ENCODE results near the gene SLC13A1.

The SLC13A1 gene

DNA sequence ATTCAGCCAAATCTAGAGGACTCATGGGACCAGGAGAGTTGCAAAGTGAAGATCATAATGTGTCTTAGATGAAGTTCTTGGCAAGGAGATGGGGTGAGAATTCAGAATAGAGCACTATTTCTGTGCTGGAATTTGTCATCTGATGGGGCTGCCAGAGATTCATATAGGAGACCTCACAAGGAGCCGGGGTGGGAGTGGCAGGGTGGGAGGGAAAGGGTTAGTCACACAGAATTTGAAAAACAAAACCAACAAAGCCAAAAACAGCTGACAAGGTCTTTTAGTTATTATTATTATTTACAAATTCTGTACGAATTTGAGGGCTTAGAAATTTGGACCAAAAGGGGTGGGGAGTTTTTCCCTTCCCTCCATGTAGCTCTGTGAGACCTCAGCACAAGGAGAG lies 1.7 kb downstream of the SLC13A1 start:
- DNase-seq (ENCODE audit: low read depth), result no peak

DNA sequence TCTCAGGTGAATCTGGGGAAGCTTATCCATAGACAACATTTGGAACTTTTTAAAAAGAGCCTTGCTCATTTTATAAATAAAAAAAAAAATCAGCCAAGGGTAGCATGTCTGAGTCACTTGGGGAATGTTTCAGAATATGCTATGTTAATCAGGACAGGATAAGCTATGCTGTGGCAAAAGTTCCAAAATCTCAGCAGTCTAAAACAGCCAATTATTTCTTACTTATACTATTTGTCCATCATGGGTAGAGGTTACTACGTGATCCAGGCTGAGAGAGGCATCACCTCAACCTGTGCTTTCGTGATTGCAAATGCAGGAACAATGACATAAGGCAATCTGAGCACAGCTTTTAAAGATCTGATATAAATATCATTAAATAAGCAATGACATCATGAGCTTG lies 6.5 kb downstream of the SLC13A1 start:
- no peak for DNase-seq (ENCODE audit: low read depth)

DNA sequence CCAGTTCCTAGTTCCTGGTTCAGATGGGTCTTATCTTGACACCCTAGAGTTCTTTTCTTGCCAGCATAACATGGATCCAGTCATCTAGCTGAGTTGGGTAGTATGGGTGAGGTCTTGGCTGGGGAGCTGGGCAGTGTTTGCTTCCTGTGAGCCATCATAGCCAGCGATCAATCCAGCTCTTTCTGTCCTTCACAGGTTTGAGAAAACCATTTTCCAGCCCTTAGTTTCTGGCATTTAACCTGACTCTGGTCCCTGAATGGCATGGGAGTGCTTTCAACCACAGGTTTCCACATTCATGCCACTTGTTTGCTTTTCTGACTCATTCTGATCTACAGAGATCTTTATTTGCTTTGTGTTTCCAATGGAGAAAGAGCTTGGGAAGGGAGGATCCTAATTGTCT lies 8.6 kb downstream of the SLC13A1 start:
- DNase-seq (ENCODE audit: low read depth), result no peak

DNA sequence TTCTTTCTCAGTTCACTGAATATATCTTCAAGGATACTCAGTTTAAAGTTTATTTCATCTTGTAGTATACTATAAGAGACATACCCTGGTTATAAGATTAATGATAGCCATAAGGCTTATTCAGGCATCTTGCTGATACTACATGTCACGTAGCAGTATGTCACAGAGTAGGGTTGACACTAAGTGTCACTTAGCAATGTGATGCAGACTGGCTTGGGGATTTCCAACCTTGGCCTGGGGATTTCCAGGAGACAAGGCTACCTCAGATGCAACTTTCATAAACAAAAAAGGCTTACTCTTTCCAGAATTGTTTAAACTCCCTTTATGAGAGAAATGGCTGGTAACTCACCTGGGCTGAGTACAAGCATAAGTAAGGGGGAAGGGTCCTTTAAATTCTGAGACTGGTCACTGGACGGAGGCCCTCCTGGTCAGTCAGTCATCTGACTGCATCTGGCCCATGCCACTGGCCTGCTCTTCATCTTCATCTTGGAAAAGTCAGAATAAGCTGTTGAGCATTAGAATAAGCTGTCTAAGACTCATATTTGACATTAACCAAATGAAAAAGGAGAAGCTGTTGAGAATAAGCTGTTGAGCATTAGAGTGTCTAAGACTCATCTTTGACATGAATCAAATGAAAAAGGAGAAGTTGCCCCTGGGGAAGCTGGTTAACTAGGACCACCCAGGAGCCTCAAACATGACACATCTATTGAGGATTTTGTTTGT lies 9.5 kb downstream of the SLC13A1 start:
- DNase-seq (ENCODE audit: low read depth), result no peak

DNA sequence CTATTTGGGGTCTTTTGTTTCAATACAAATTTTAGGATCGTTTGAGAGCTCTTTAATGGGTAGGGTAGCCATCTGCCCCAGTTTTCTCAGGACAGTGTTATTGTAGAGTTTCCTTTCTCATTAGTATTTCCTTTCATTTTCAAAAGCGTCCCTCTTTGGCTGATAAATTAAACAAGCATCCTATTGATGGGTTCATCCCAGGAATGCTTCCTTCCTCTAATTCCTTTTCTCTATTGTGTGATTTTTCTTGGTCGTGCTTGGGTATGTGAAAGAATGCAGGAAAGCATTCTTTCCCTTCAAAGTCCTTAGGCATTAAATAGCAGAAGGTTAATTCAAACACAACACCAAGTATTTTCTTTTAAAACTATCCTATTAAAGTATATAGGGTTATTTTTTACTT lies 14.0 kb downstream of the SLC13A1 start:
- no peak for DNase-seq (ENCODE audit: low read depth)

DNA sequence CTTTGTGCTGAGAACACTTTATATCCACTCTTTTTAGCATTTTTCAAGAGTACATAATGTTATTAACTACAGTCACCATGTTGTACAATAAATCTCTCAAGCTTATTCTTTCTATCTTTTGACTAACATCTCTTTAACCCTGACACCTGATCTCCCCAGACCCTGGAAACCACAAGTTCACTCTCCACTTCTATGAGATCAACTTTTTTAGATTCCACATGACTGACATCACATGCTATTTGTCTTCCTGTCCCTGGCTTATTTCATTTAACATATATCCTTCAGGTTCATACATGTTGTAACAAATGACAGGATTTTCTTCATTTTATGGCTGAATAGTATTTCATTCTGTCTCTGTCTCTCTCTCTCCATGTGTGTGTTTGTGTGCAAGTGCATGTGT lies 15.5 kb downstream of the SLC13A1 start:
- no peak for DNase-seq (ENCODE audit: low read depth)

DNA sequence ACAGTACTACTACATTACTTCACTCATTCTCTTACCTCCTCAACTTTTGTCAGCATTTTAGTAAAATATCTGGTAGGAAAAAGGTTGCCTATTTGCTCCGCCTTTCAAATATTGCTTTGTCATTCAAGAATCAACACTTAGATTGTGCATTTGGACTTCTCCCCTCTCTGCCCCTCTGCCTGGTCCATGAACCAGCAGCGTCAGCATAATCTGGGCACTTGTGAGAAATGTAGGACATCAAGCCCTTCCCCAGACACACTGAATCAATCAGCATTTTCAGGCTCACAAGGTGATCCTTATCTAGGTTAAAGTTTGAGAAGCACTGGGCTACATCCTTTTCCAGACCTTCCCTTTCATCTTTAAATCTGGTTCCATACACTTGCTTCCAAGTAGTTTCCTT lies 16.3 kb downstream of the SLC13A1 start:
- DNase-seq (ENCODE audit: low read depth), result no peak

DNA sequence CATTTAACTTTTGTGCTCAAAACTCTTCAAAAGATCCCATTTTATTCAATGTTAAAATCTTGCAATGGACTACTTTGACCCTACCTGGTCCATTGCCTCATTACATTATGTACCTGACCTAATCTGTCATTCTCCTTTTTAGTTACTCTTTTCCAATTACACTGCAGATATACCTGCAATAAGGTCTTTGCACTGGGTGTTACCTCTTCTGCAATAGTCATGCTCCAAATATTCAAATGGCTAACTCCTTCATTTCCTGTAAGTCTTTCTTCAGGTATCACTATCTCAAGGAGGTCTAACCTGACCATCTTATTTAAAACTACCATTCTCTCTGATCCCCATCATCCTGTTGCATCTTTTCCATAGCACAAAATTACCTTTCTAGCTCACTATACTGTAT lies 22.3 kb downstream of the SLC13A1 start:
- DNase-seq (ENCODE audit: low read depth), result no peak

DNA sequence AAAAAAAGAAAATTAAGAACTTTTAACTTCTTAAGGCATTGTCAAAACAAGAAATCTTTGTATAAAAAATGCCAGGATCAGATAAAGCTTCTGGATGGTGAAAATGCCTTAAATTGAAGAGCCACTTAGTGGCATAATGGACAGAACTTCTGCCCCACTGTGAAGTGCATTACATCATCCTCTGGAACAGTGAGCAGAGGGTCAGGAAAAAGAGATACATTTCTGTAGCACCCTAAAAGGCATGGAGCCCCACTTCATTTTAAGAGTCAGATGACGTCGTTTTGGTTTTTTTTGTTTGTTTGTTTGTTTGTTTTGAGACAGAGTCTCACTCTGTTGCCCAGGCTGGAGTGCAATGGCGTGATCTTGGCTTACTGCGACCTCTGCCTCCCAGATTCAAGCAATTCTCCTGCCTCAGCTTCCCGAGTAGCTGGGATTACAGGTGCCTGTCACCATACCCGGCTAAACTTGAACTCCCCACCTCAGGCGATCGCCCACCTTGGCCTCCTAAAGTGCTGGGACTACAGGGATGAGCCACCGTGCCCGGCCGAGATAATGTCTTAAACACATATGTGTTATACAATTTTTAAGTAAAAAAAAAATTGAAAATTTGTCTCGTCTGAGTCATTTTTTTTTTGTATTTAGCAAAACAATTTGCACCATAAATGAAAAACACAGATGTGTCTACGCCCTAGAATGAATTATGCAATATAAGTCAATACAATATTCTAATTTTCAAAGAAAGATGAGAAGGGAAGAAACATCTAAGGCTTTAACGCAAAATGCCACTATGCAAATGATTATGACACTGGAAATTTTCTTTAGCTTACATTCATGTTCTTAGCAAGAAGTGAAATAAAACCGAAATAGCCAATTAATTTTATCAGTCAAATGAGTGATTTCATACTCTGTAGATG lies 29.2 kb downstream of the SLC13A1 start:
- no peak for DNase-seq (ENCODE audit: low read depth)

DNA sequence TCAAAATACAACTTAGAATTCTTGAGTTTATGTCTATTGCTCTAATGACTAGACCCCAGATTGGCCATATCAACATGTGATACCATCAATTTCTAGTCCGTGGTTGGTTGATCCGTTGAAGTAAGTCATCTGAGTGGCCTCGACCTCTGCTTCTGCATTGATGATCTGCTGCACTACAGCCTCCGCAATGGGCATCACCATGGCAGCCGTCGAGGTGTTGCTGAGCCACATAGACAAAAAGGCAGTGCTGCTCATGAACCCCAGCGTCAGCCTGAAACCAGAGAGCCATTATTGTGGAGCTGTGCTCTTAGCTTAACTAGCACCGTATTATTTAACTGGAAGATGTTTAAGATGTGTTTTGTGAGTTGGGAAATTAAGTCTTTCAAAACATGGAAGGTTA lies 30.7 kb downstream of the SLC13A1 start:
- DNase-seq (ENCODE audit: low read depth), result no peak

DNA sequence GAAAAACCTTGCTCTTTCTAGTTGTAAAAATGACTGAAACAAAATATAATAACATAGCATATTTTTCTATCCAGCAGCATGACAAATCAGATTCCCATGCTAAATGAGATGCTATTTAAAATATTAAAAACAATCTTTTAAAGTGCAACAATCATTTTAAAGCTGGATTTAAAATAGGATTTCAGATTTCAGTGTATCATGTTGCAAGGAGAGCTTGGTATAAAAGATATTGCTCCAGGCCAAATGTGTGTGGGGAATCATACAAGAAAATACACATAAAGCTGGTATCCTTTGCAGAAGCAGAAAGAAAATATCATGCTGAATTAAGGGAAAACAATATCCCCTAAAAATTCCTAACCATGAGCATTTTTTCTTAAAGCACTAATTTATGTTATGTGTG lies 42.2 kb downstream of the SLC13A1 start:
- no peak for DNase-seq (ENCODE audit: low read depth)

DNA sequence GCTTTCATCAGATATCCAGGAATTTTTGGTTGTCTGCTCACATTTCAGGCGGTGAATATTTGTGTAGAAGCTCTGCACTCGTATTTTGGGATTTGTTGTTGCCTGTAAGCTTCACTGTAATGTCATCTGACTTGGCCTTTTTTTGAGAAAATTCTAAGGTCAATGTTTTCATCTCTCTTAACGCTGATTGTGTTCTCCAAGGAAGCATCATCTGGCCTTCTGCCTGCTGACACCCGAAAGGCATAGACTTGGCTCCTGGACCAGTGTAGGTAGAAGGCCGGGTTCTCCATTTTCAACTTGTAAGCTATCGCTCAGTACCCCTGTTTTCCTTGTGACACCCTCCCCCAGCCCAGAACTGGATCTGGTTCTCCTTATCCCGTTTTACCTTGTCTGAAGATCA lies 44.2 kb downstream of the SLC13A1 start:
- no peak for DNase-seq (ENCODE audit: low read depth)

DNA sequence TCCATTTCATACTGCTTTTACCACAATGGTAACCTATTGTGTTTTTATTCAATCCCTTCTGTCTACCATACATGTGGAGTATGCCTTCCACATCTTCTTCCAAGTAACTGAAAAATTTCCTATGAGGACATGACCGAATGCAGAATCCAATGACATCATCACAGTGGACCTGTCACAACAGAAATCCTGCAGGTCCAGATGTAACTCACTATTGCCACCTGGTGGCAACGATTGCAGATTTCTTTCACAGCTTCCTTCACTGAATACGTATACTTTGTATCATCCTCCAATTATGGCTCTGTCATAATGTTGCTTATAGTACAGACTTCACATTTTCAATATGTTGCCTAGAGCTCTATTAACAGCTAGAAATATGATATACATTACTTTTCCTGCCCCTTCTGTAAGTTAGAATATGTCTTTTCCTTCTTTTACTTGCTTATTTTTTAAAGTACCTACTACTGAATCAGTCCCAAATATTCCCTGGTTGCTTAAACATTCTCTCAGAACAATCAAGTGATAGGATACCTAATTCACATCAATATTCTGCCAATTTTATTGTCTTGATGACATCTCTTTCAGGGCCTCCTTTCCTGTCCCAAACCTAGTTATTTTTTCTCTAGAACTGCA lies 45.4 kb downstream of the SLC13A1 start:
- no peak for DNase-seq (ENCODE audit: low read depth)

DNA sequence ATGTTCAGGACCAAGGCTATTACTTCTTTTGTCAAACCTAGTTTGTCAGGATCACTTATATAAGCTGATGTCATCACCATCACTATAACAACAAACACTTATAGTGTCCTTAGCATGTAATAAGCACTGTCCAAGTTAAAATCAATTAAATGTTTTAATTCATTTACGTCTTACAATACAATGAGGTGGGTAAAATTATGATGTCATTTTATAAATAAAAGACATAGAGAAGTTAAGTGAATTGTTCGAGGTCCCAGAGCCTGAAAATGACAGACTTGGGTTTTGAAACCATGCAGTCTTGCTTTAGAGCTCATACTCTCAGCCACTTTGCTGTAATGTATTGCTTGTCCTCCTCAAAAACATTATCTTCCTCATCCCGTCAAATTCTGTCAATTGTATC lies 48.3 kb downstream of the SLC13A1 start:
- DNase-seq (ENCODE audit: low read depth), result no peak

DNA sequence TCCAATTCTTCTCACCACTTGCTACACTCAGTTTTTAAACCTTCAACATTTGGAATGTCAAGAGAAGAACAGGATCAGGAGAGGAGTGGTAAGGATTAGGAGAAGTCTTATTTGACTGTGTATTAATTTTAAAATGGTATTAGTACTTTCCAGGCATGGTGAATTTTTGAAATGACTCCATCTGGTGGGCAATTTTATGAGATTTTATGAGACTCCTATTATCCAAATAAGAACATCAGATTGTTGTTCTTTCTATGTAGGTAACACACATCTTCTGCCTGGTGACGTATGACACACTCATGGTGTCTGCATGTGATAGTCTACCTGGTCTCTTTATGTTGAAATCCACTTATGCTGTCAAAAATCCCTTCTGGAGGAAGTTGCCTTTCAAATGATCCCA lies 51.0 kb downstream of the SLC13A1 start:
- no peak for DNase-seq (ENCODE audit: low read depth)

DNA sequence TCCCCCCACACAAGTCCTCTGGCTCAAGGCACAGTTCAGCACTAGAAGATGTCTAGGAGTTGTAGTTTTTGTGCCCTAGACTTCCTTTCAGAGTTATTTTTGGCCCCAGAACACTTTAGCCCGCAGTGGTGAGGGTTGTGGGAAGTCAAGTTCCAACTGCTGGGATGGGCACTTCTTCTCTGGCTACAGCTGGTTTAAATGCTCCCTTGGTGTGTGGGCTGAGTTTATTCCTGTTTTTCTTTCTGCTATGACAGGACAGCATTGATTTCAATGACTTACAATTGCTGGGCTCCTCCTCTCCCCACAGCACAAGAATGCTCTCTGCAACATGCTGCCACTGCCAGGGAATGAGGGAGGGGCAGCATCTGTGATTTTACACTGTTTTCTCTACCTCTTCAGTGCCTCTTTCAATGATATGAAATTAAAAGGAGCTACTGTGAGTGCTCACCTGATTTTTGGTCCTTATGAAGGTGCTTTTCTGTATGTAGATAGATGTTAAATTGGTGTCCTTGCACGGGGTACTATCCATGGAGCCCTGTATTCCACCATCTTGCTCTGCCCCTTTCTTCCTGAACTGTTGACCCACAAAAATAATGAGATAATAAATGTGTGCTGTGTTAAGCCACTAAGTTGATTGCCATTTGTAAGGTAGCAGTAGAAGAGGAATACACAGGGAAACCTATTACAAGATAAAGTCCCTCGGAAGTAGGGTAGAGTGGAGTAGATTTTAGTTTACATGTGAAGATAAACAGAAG lies 56.3 kb downstream of the SLC13A1 start:
- no peak for DNase-seq (ENCODE audit: low read depth)

DNA sequence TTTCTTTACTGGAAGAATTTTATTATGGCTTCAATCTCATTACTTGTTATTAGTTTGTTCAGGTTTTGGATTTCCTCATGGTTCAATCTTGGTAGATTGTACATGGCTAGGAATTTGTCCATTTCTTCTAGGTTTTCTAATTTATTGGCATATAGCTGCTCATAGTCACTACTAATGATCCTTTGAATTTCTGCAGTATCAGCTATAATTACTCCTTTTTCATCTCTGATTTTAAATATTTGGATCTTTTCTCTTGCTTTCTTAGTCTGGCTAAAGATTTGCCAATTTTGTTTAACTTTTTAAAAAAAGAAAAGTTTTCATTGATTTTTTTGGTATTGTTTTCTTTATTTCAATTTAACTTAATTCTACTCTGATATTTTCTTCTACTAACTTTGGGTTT lies 59.2 kb downstream of the SLC13A1 start:
- DNase-seq (ENCODE audit: low read depth), result no peak

DNA sequence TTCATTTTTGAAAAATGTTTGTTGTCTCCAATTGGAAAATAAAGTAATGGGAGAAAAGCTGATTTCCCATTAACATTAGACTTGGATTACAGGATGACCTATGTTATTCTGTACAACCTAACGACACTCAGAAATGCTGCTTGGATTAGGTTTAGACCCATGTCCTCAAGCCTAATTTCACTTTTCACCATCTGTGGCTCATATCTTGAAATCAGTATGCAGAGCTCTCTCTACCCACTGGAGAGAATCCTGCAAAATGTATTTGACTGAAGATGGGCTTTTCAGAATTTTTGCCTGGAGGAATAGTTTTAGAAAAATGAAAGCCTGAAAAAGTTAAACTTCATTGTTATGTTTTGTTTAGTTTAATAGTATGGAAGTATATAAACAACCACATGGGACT lies 63.8 kb downstream of the SLC13A1 start:
- DNase-seq (ENCODE audit: low read depth), result no peak

DNA sequence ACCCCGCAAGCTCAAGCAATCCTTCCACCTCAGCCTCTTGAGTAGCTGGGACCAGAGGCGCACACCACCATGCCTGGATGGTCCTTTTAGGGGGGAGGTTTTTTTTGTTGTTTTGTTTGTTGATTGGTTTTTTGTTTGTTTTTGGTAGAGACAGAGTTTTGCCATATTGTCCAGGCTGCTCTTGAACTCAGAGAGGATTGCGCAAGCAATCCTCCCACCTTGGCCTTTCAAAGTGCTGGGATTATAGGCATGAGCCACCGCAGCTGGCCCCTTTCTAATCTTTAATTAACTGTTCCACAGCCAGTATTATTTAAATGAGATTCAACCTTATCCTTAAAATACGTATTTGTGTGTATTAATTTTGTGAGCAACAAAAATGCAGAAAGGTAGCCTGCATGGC lies 65.8 kb downstream of the SLC13A1 start:
- no peak for DNase-seq (ENCODE audit: low read depth)

DNA sequence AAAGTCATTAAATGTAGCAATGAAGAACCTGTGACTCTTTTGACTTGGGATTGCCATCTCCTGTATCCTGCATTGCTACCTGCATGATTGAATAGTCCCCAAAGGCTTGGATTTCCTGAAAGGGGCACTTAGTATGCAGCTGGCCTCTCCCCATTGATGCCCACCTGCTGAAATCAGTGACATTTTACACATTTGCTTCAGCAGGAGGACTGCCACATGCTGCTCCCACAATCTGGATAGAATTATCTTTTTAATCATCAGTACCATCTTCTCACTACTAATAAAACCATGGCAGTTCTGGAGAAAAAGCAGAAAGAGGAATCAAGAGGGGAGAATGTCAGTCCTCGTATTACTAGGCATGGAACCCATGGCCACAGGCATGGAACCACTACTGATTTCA lies 67.8 kb downstream of the SLC13A1 start:
- DNase-seq (ENCODE audit: low read depth), result no peak

DNA sequence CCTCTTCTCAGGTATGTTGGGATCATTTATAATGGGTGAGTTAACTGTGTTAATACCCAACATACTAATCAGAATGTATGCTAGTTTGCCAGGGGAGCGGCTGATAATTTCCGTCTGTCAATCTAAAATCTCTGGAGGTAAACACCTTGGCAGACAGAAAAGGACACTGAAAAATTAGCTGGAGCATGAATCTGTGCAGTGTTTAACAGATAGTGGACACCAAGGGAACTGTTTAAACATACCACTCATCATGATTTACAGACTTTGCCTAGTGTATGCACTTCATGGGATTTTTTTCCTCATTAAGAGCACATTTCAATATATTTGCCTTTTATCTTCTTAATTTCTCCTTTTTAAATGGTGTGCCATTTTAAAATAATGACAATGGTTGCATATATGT lies 68.2 kb downstream of the SLC13A1 start:
- no peak for DNase-seq (ENCODE audit: low read depth)

DNA sequence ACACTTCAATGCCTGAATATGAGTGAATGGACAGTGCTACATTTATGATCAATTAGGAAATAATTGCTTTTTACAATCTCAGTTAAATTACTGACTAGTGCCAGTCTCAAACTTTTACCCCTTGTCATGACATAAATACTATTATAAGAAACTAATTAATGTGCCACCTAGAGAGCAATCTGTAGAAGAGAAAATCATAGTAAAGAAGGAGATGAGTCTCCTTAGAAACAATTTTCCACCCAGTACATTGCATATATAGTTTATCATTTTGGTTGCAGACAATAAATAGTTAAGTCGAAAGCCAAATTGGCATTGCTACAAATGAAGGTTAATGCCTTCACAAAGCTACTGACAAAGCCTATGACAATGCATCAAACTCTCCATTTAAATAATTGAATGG lies 68.6 kb downstream of the SLC13A1 start:
- no peak for DNase-seq (ENCODE audit: low read depth)

All from stimulated activated CD4-positive, alpha-beta T cell treated with anti-CD3 and anti-CD28 coated beads, Interleukin-2, amount 100 ng/mL, for 4 hours (primary cell).